DOHH2 (cell line): ENCODE data around the gene SRGAP3.

ENCODE experiments used
- H3F3A ChIP-seq: fragments of 200-600 bp; sonication (generic), shearing (Covaris generic); 2 replicates; pipeline ENCODE4 v1.6.0; 2016; ENCODE audit warnings: antibody characterized with exemption, mild to moderate bottlenecking; ENCODE audit not compliant: control insufficient read depth, insufficient read depth
- H3K27ac ChIP-seq: fragments of 200-600 bp; sonication (generic); 2 replicates; pipeline ENCODE4 v1.5.1; 2014; ENCODE audit warnings: low read depth, mild to moderate bottlenecking, low read length, moderate library complexity
- H3K27me3 ChIP-seq: fragments of 200-600 bp; sonication (generic); 2 replicates; pipeline ENCODE4 v1.6.1; 2014; ENCODE audit warnings: mild to moderate bottlenecking, low read length, mixed read lengths; ENCODE audit not compliant: control insufficient read depth
- H3K36me3 ChIP-seq: fragments of 200-600 bp; sonication (generic); 2 replicates; pipeline ENCODE4 v1.6.1; 2014; ENCODE audit warnings: mild to moderate bottlenecking, low read length, moderate library complexity, mixed read lengths; ENCODE audit not compliant: control insufficient read depth
- H3K4me1 ChIP-seq: fragments of 200-600 bp; sonication (generic); 2 replicates; pipeline ENCODE4 v1.6.1; 2014; ENCODE audit warnings: mild to moderate bottlenecking, low read length, mixed read lengths; ENCODE audit not compliant: control insufficient read depth
- H3K4me2 ChIP-seq: fragments of 200-600 bp; sonication (generic); 2 replicates; pipeline ENCODE4 v1.6.0; 2014; ENCODE audit warnings: mild to moderate bottlenecking, low read length, moderate library complexity
- H3K4me3 ChIP-seq: fragments of 200-600 bp; sonication (generic); 2 replicates; pipeline ENCODE4 v1.5.1; 2014; ENCODE audit warnings: mild to moderate bottlenecking, low read length, mixed read lengths
- H3K79me2 ChIP-seq: fragments of 200-600 bp; sonication (generic); 2 replicates; pipeline ENCODE4 v1.6.1; 2014; ENCODE audit warnings: mild to moderate bottlenecking, low read length, mixed read lengths; ENCODE audit not compliant: control insufficient read depth
- H3K9me2 ChIP-seq: fragments of 200-600 bp; sonication (generic); replicated peaks from 2 replicates; pipeline ENCODE4 v1.6.1; 2014; ENCODE audit warnings: mild to moderate bottlenecking, low read length, mixed read lengths; ENCODE audit not compliant: control insufficient read depth
- H3K9me3 ChIP-seq: fragments of 200-600 bp; sonication (generic); 2 replicates; pipeline ENCODE4 v1.6.1; 2014; ENCODE audit warnings: antibody characterized with exemption, low read length, mixed read lengths; ENCODE audit not compliant: control insufficient read depth, insufficient read depth
- H4K20me1 ChIP-seq: fragments of 200-600 bp; sonication (generic); 2 replicates; pipeline ENCODE4 v1.6.0; 2014; ENCODE audit warnings: low read depth, mild to moderate bottlenecking, antibody characterized with exemption, low read length, moderate library complexity; ENCODE audit not compliant: control insufficient read depth, insufficient read depth
- CTCF ChIP-seq: fragments of 200-600 bp; sonication (generic); IDR thresholded peaks from one replicate; pipeline ENCODE4 v1.5.1; 2014; ENCODE audit warnings: antibody characterized with exemption, mild to moderate bottlenecking, low read depth, low read length; ENCODE audit not compliant: poor library complexity, severe bottlenecking
- EZH2phosphoT487 ChIP-seq: fragments of 200-600 bp; sonication (generic); IDR thresholded peaks from 2 replicates; pipeline ENCODE4 v1.6.1; 2017; ENCODE audit warnings: borderline replicate concordance, mild to moderate bottlenecking, antibody characterized with exemption, low read length, moderate library complexity, mixed read lengths

The SRGAP3 gene

GRCh38 chr3:9008550-9009255 lies 240.7 kb downstream of the SRGAP3 start:
- no peak overlapping the region for H3K4me2 ChIP-seq
- H3K9me2 ChIP-seq = no peaks in the 10 kb centered on the region
- peaks cover 4% of the 10 kb centered on the region; the same call in 1 of the 2 replicates for H3K27me3 ChIP-seq
- H3K79me2 ChIP-seq = no peaks in the 10 kb centered on the region
- no peaks in the 10 kb centered on the region for H3F3A ChIP-seq
- H3K4me1 ChIP-seq = no peaks in the 10 kb centered on the region
- H3K9me3 ChIP-seq = no peaks in the 10 kb centered on the region
- H3K4me3 ChIP-seq = no peak overlapping the region
- no peak for TF ChIP-seq CTCF
- TF ChIP-seq EZH2phosphoT487 = no peak
- no peak overlapping the region for H3K27ac ChIP-seq
- H4K20me1 ChIP-seq = no peaks in the 10 kb centered on the region
- H3K36me3 ChIP-seq = no peaks in the 10 kb centered on the region

- TF ChIP-seq EZH2phosphoT487 (no peak), CTCF (no peak)
- no peaks in the 10 kb centered on the region for H3K9me3 ChIP-seq
- H3K4me3 ChIP-seq = no peak overlapping the region
- no peak overlapping the region for H3K4me2 ChIP-seq
- H3K4me1 ChIP-seq = no peaks in the 10 kb centered on the region
- peaks cover 4% of the 10 kb centered on the region; the same call in 1 of the 2 replicates for H3K27me3 ChIP-seq
- no peak overlapping the region for H3K27ac ChIP-seq
- no peaks in the 10 kb centered on the region for H3K36me3 ChIP-seq
- no peaks in the 10 kb centered on the region for H3F3A ChIP-seq
- H3K9me2 ChIP-seq = no peaks in the 10 kb centered on the region
- H4K20me1 ChIP-seq = no peaks in the 10 kb centered on the region
- no peaks in the 10 kb centered on the region for H3K79me2 ChIP-seq
Observed at GRCh38 chr3:9007928-9008327, 241.5 kb downstream of the SRGAP3 start.

- TF ChIP-seq CTCF (no peak), EZH2phosphoT487 (no peak)
- peaks cover 5% of the 10 kb centered on the region for H3K27me3 ChIP-seq
- H3K9me2 ChIP-seq = no peaks in the 10 kb centered on the region
- no peaks in the 10 kb centered on the region for H3K36me3 ChIP-seq
- no peaks in the 10 kb centered on the region for H3K79me2 ChIP-seq
- H3K4me1 ChIP-seq = no peaks in the 10 kb centered on the region
- H3K9me3 ChIP-seq = no peaks in the 10 kb centered on the region
- H4K20me1 ChIP-seq = no peaks in the 10 kb centered on the region
- no peaks in the 10 kb centered on the region for H3F3A ChIP-seq
- no peak overlapping the region for H3K27ac ChIP-seq
- no peak overlapping the region for H3K4me2 ChIP-seq
- H3K4me3 ChIP-seq = no peak overlapping the region
Observed at GRCh38 chr3:9007213-9007612, 242.2 kb downstream of the SRGAP3 start.
